ENCODE results near the gene UNC93A.
"Not testable (repeated sequence)": the region's sequence is repeated elsewhere in the genome, so short reads cannot be mapped to it uniquely, and the experiment has no call there.

UNC93A gene

DNA sequence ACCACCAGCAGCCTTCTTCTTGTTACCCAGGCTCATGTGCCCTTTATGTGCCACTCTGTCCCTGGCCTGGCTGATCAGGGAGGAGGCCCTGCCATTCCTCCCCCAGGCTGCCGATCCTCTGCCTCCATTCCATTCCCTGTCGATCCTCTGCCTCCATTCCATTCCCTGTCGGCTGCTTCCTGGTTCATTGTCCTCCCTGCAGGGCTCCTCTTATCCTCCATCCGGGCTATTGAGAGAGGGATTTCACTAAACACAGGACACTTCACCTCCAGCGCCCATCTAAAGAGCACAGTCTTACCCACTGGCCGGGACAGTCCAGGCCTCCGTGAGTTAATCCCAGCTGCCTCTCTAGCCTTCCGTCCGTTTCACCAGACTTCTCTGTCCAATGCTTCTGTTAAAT is 26.1 kb downstream of the UNC93A start:
- DNase-seq: no peak

DNA sequence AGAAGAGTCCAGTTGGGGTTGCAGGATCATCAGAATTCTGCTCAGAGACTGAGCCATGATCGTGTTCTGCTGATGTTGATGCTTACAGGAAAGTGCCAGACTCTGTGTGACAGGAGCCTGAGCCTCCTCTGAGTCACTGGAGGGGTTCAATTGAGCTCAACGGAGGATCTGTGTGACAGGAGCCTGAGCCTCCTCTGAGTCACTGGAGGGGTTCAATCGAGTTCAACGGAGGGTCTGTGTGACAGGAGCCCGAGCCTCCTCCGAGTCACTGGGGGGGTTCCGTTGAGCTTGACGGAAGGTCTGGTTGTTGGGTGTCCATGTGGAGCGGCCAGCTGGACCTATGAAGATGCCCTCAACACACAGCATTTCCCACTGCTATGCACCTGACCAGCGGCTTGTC is 27.2 kb downstream of the UNC93A start:
- not testable (repeated sequence) for DNase-seq

DNA sequence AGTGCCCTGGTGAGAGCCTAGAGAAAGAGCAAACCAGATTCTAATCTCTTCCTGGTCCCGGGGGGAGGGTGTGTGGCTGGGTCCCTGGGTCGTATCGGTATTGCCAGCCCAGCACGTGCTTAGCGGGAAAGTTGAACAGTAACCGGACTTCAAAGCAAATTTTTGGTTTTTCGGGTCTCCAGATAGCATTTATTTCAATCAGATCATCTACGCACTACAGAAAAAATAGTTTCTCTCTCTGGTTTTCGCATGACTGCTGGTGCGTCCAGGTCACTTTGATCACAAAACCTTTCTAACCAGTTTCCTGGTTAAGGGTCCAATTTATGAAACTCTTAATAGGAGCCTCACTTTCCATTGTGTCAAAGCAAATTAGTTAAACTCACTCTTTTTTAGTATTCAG is 27.7 kb downstream of the UNC93A start:
- not testable (repeated sequence) for DNase-seq

DNA sequence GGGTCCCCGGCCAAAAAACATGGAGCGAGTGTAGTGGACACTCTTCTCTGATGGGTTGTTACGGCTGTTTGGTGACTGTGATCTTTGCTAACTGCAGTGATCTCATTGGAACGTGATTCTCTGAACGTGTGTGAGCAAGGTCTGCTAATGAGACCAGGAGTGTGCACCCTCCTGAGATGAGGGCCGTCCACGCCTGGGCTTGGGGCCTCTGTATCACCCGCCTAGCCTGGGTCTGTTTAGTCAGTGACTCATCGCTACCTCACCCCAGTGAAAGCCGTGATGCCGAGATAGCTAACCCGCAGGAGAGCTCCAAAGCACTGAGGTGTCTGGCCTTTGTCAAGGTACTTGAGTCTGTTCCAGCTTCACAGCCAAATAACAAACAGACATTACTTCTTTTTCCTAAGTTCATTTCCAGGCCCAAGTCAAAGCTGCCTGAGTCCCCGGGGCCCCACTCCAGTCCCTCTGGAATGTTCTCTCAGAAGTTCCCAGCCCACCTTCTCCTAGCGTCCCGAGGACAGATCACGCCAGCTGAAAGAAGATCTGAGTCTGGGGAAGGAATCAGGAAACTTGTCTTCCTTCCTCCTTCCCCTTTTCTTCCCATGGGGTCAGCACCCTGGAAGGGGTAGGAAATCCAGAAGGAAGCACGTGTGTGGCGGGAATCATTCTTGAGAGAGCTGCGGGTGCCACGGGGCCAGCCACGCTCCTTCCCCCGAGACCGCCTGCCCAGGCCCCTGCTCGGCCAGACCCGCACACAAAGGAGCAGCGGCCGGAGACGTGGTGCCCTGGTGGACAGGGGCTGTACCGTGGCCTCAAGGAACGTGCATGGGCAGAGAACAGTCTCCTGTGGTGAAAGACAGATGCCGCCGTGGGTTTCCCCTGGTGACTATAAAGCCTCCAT is 29.0 kb downstream of the UNC93A start:
- DNase-seq: not testable (repeated sequence)

DNA sequence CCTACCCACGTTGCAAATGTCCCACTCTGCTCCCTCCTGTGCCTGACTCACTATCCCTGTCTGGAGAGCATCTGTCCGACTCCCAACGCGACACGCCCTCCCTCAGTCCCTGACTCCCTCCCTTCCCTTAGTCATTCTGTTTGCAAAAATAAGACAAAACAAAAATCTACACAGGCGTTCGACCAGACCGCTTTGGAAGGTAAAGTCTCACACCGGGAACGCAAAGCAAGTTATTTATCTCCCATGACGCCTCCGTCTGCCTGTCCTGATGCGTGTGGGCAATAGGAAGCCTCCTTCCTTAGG is 29.6 kb downstream of the UNC93A start:
- not testable (repeated sequence) for DNase-seq

DNA sequence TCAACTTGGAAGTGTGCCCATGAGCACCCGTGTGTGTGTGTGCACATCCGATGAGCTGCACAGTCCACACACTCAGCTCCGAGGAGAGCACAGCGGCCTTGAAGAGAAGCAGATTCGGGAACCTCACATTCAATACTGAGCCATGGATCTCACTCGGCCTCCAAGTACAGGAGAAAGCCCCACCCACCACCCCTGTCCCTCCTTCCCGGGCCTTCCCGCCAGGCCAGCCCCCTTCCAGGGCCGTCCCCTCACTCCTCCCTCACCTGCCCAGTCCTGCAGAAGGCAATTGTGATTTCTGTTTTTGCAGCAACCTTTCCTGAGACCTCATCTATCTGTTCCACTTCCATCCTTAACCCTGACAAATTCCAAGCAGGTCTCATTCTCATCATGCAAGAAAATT is 30.1 kb downstream of the UNC93A start:
- DNase-seq: not testable (repeated sequence)

DNA sequence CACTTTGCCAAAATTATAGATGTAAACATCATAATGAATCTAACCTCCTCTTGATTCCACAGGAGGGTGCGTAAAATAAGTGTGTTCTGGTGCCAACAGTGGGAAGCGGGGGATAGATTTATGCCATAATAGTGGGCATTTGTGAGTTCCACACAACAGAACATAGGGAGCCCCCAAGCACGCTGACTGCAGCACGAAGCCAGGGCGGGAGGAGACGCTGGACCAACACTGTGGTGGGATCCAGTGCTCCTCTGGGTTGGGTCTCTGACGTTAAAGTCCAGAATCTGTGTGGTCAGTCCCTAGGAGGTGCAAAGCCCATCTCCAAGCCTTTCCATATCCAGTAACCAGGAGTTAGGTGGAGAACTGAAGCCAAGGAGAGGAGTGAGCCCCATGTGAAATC is 32.0 kb downstream of the UNC93A start:
- no peak for DNase-seq

DNA sequence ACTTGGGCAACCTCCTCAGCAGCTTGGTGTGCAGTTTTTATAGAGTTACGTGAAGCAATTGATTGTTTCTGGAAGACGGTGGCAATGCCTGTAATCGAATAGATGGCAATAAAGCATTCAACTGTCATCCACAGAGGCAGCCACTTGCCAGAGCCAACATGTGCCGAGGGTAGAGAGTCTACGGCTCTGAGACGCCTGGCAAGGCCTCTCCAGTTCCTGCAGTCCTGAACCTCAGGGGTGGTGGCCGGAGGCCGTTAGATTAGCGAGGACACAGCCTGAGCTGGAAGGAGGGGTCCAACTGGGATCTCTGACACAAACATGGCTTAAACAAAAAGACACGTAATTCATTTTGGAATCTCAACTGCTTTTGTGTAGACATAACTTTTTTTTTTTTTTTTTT is 33.0 kb downstream of the UNC93A start:
- no peak for DNase-seq

DNA sequence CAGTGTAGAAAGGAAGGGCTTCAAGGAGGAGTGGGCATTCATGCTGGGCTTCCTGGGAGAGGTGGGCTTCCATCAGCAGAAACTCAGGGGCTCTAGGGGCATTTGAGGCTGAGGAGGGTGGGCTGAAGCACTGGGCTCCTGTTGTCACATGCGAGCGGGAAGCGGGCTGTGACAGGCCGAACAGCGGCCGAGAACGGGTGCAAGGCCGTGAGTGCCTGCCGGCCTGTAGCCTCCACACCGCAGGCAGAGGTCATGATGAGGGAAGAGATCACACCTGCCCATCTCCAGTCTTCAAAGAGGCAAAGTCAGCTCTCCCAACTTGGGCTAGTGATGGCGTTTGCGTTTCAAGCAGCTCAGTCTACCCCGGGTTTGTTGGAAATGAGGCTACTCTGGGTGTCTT is 34.7 kb downstream of the UNC93A start:
- no peak for DNase-seq

DNA sequence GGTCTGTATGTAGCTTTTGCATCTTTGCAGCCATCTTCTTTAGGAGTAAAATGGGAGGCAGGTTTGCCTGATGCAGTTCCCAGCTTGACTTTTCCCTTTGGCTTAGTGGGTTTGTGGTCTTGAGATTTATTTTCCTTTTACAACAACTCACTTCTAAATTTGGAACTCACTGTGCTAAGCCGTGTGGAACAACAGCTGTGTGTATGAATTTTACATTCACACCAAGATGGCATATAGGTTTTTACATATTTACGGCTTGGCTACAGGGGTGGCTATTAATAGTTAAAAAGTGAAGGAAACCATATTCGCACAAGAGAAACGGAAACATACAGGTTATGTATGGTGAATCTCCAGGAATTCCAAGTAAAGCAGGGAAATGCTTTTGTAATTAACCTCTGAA is 36.3 kb downstream of the UNC93A start:
- no peak for DNase-seq

DNA sequence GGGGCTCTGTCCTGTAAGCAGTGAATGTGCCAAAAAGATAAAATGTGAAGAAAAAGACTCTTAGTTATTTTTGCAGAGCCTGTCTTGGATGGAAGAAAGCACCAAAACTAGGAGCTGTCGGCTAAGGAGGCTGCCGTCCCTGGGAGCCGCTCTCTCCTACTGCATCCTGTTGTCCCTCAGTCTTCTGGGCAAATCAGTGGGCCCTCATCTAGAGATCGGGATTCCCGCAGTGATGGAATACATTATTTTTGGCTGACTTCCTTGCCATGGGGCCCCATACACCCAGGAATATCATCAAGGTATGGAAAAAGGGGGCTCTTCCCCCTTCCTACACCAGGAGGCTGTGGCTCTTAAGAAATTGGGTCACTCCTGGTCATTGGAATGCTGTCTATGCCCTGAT is 37.0 kb downstream of the UNC93A start:
- no peak for DNase-seq

DNA sequence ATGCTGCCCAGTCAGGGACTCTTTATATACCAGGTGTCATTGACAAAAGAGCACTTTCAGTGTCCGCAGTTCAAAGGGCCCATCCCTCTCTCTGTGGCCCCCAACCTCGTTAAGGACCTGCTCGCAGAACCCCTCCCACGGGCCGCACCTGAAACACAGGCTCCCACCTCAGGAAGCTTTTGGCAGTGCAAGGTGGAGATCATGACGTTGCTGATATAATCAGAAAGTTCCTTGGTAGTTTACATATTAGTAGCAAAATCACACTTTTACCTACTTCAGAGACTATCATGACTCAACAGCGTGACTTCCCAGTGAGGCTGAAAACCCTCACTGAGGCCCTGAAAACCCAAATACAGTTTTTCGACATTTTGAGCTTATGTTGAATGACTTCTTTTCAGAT is 37.9 kb downstream of the UNC93A start:
- no peak for DNase-seq

DNA sequence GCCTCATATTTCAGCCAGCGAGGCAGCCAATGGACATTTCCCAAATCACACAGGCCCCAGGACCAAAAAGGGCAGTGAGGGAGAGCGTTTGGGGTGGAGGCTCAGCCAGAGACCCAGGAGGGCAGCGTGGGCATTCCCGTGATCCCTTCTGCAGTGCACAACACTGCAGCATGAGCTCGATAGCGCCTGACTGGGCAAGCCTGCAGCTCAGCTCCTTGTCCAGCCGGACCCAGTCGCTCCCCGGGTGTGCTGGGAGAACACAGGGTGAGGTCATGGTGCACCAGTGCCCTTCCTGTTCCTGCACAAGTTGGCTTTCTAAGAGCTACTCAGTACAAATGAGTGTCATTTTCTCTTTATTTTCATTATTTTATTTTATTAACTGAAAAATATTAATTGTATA is 39.6 kb downstream of the UNC93A start:
- no peak for DNase-seq

DNA sequence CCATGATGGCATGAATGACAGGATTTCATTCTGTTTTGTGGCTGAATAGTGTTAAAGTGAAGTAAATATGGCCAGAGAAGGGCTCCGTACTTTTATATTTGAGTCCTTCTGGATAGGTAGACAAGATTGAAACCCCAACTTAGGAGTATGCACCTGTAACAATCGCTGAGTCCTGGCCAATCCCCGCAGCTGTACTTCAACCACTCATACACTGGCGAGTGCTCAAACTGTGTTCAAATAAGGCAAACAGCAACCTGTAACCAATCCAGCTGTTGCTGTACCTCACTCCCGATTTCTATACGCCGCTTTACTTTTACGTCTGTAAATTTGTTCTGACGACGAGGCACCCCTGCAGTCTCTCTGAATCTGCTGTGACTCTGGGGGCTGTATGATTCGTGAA is 40.5 kb downstream of the UNC93A start:
- no peak for DNase-seq

DNA sequence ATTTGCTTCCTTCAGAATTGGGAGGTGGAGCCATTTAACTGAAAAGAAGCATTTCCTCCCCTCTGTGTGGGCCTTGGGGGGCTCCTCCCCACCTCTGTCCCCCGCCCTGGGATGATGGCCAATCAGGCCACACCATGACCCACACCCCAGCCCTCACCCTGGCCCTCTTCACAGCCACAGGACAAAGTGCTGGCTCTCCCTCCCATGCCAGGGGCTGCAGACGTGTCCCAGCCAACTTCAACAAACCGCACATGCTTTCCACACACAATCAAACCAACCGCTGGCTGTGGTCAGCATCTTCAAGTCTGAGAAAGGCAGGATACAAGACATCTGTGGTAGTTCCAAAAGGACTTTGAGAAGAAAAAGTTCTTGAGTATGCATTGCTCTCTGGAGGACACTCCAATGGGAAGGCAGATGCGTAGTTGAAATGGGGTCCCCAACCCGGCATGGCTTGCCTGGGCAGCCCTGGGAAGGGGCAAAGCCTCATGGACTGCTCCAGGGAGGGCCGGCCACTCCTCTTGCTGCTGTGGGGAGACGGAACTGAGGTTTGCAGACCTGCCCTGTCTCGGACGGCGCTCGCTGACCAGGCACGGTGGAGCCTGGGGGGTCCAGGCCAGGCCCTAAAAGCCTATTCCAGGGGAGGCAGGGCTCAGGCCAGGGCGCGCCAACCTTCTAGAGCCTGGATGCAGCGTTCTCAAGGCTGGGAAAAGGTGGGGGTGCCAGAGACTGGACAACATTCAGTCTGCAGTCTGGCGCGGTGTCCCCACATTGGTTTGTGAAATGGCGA is 45.9 kb downstream of the UNC93A start:
- DNase-seq: no peak

DNA sequence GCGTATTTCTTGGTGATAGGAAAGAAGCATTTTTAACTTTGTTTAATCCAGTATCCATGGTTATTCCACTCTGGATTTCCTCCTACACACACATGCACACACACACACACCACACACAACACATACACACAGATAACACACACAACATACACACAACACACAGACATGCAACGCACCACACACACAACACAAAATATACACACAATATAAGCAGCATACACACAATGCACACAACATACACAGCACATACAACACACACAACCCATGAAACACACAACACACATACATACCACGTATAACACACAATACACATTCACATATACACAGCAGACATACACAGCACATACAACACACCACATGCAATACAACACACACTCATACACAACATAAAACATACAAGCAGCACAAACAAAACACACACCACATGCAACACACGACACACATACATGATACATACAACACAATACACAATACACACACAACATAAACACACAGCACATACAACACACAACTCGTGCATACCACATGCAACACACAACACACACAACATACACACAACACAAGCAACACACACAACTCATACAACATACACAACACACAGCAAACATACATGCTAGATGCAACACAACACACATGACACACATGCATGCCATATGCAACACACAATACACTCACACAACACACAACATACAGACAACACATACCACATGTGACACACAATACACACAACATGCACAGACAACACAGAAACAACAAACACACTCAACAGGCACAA is 46.7 kb downstream of the UNC93A start:
- no peak for DNase-seq

DNA sequence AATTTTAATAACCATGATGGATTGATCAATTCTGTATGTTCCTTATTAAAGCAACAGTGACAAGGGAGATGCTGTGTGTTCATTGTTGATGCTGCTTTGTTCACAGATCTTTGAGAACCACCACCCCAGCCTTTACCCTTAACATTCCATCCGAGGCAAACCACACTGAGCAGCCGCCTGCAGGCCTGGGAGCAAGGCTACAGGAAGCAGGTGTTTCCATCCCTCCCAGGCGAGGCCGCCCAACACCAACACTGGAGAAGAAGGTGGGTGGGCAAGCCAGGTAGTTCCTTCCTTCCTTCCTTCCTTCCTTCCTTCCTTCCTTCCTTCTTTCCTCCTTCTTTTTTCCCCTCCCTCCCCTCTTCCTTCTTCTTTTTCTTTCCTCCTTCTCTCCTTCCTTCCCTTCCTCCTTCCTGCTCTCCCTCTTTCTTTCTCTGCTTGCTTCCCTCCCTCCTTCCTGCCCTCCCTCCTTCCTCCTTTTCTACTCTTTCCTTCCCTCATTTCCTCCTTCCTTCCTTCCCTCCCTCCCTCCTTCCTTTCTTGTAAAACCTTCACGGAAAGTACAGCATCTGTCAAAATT is 47.5 kb downstream of the UNC93A start:
- DNase-seq: no peak

DNA sequence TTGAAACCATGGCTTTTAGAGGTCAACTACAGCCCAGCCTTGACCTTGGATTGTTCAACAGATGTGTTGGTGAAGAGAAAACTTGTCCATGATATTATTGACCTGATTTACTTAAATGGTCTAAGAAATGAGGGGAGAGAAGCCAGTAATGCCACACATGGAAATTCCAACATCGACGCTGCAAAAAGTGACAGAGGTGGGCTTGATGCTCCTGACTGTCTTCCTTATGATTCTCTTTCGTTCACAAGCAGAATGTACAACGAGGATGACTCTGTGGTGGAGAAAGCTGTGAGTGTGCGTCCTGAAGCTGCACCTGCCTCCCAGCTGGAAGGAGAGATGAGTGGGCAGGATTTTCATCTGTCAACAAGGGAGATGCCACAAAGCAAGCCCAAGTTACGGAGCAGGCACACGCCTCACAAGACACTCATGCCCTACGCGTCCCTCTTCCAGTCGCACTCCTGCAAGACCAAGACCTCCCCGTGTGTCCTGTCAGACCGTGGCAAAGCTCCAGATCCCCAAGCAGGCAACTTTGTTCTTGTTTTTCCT is 50.0 kb downstream of the UNC93A start:
- DNase-seq: no peak

DNA sequence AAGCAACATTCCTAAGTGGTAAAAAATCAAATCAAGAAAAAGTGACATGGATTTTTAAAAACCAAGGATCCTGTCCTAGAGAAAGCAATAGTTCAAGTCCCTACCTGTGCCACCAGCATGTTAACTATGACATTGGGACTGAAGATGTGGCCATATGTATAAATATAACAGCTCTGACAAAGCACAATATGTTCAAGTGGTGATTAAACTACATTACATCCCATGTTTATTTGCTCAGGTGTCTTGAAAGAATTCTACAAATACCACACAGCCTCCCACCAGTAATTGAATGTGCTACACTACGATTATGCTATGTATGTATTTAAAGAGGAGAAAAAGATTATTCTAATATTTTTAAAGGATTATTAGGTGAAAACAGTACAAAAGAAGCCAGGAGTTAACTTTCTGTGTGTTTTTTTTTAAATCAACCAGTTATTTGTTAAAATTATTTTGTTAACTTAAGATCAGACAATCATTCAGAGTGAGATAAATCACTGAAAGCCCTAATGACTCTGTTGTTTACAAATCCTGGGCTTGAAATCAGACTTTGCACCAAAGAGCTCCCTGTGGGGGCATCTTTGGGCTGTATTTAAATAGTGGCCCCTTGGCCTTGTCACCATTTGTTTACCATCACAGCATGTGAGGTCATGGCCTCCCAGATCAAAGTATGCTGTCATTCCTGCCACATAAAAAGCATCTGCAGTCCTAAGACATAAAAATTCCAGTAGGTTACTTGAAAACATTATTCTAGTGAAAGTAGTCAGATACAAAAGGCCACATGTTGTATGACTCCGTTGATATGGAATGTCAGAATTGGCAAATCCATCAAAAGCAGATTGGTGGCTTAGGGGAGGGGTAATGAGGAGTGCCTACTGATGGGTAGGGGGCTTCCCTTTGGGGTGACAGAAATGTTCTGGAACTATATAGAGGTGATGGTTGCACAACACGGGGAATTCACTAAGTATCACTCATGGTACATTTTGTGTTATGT is 50.8 kb downstream of the UNC93A start:
- DNase-seq: no peak

DNA sequence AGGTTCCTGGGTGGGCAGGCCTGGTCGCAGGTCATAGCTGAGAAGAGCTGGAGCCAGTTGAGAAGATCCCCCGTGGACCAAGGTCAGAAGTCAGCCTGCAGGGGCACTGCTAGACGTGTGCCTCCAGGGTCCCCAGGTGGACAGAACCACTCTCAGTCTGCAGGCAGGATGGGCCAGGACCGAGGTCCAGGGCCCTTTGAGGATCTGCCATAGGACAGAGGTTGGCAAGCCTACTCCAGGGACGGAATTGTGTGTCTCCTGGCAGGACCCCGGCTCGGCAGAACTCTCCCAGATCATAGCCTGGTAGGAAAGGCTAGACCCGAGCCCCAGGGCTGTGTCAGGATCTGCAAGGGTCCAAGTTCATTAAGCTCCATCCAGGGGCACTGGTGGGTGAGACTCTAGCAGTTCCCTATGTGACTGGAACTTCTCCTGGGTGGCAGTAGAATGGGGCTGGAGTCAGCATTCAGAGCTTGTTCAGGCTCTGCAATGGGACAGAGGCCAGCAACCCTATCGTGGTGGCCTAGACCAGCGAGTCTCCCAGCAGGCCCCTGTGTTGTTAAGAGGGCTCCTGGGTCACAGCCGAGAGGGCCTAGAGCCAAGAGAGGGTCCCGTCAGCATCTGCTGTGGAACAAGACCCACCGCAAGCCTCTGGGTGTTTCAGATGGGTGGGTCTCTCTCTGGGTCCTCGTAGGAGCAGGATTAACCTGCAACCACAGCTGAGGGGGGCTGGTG is 51.9 kb downstream of the UNC93A start:
- DNase-seq: no peak

DNA sequence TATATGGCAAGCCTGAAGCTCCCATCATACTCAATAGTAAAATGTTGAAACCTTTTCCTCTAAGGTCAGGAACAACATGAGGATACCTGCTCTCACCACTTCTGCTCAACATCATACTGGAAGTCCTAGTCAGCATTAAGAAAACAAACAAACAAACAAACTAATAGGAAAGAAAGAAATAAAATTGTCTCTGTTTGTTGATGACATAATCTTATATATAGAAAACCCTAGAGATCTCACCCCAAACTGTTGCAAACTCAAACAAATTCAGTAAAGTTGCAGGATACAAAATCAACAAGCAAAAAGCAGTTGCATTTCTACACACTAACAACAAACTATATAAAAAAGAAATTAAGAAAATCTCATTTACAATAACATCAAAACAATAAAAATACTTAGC is 54.2 kb downstream of the UNC93A start:
- no peak for DNase-seq

Data from AML-193 (cell line).